HG03521 (cell line): Measurements from ENCODE around the gene JMJD1C.

Source experiments
- ATAC-seq: cut with Tn5 transposase; IDR thresholded peaks from one replicate; pipeline ENCODE4 v1.9.1; 2021; ENCODE audit warnings: mild to moderate bottlenecking, moderate library complexity; ENCODE audit not compliant: unreplicated experiment

The JMJD1C gene

DNA sequence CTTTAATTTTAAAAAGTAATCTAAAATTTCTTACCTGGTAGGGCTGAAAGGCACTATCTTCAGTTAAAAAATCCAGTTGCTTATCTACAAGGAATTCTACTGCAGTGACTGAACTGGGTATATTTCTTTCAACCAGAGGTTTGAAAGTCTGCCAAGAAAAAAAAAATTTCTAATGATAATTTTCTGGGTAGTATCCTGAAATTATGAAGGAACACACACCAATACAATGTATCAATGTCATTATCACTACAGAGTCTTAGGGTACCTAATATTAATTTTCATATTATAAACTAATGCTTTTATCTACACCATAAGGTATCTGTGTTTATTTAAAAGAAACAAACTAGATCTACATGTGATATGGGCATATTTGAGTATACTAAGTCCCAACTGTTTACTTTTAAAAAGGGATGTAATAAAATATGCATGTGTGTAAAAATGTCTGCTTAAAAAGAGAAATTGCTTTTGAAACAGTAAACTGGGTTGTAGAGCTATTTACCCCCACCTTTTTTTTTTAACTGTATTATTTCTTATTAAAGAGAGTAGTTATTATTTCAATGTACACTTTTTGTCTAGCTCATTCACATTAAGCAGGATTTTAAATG is 201.1 kb downstream of the JMJD1C start:
- no peak for ATAC-seq

- no peak for ATAC-seq
These were observed 203.2 kb downstream of the JMJD1C start for GRCh38 chr10:63262430-63263073.

- ATAC-seq: no peak
These were observed 204.3 kb downstream of the JMJD1C start for GRCh38 chr10:63261496-63261895.

GRCh38 chr10:63260860-63261251 is 204.9 kb downstream of the JMJD1C start:
- ATAC-seq: no peak

- no peak for ATAC-seq
These were observed 205.5 kb downstream of the JMJD1C start for GRCh38 chr10:63260103-63260859.

DNA sequence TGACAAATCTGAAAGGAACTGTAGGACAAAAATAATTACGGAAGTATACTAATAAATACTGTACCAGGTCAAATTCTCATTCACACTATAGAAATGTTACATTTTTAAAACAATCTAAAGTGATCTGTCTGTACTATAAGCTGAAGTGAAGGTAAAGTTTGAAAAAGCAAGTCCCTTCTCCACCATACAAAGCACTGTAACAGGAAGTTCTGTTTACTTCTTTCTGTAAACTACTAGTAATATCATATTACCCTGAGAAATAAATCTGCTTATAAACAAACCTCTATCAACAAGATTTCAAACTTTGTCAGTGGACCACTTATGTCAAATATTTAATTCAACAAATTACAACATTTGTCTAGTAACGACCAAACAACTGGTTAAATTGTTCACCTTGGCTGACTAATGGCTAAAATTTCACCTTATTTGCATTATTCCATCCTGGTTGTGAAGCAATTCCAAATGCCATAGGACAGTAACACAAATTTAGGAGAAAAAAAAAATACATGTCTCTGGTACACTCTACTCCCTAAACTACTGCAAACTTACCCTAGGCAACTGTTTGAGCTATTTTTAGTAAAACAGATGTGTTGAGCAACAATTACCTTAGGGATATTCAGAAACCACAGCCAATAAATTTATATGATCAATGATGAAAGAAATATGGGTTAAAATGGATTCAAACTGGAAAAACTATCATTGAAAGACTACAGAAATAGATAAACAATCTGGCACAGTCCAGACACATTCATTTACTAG is 206.7 kb downstream of the JMJD1C start:
- ATAC-seq: no peak

DNA sequence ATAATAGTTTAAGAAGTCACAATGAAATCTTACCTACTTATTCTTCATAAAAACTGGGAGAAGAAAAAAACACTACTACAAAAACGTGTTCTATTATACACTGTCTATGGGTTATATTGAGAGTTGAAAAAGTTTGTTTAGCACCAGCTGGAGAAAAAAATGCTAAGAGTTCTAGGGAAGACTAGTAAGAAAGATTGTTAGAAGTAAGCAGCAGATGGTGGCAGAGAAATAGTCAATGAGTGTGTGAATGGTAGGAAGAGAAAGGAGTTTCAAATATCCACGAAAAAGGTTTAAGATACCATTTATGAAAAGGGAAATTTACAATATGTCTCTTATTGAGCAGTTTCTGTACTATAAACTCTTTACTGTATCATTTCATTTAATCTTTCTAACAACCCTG is 208.0 kb downstream of the JMJD1C start:
- ATAC-seq: no peak

- no peak for ATAC-seq
These were observed 209.6 kb downstream of the JMJD1C start for GRCh38 chr10:63256009-63256773.

DNA sequence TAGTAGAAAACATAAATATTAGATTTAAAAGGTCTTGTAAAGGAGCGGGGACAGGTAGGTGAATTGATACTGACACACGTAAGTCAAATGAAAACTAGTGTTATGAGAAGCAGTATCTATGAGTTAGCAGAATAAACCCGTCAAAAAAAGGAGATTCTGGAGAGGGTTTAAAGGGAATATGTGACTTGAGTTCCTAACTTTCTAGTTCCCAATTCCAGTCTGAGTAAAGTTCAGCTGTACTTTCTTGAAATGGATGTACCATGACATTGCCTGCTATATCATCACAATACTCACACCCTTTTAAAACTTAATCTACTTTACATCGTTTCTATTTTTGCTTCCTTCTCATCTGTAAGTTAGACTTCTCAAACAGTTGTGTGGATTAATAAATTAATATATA is 210.5 kb downstream of the JMJD1C start:
- no peak for ATAC-seq

- no peak for ATAC-seq
These were observed 212.7 kb downstream of the JMJD1C start for GRCh38 chr10:63253040-63253439.

- ATAC-seq: no peak
These were observed 213.5 kb downstream of the JMJD1C start for GRCh38 chr10:63252095-63252762.

- no peak for ATAC-seq
These were observed 215.7 kb downstream of the JMJD1C start for GRCh38 chr10:63250032-63250431.

- ATAC-seq: no peak
These were observed 218.0 kb downstream of the JMJD1C start for GRCh38 chr10:63247771-63248170.

DNA sequence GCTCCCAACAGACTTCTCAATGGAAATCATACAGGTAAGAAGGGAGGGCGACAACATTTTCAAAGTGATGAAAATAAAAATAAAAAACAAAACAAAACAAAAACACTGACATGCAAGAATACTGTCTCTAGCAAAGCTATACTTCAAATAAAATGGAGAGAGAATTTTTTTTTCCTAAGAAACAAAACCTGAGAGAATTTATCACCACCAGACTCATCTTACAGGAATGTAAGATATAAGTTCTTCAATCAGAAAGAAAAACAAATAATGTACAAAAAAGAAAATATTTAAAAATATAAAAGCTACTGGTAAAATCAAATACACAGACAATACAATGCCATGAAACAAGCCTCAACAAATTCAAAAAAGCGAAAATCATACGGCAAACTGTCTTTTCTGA is 219.4 kb downstream of the JMJD1C start:
- ATAC-seq: no peak

GRCh38 chr10:63241841-63242281 is 223.9 kb downstream of the JMJD1C start:
- no peak for ATAC-seq

DNA sequence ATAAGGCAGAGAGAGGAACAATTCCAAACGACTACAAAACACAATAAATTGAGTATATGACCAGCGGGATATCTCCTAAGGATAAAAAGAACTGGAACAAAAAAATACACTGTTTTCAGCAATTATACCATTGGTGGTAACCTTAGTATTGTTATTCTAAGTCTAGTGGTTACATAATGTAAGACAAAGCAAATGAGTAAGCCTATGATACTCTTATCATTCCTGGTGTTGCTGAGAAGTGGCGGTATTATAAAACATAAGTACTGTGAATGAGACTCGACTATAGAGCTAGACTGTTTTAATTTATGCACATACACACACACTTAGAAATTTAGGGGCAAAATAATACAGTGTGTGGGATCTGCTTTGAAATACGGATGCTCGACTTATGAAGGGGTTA is 225.0 kb downstream of the JMJD1C start:
- ATAC-seq: no peak

DNA sequence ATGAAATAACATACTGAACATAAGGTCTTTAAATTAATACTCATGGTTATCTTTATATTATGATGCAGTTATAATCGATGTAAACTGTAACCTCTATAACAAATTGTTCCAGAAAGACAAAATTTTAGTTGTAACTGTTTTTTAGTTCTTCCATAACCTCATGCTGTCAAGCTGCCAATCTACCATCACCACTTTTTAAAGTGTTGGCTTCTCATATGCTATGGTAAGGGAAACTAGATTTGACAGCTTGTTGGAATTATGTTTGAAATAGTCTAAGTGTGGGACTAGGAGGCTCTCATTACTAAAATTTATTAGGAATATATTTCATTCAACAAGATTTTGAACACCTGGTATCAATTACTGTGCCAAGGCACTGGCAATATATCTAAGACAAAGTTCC is 227.3 kb downstream of the JMJD1C start:
- ATAC-seq: no peak

DNA sequence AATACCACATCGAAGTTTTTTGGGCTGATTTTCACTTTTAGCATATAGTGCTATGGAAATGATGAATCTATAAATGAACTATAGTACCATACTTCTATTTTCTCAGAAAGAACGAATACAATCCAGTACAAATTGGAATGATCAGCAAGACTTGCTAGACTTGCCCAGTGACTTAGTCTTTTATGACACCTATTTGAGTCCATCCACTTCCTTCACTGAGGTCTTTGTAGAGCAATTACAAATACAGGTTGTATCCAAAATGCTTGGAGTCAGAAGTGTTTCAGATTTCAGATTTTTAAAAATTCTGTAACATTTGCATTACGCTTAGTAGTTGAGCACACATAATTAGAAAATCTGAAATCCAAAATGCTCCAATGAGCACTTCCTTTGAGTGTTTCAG is 228.4 kb downstream of the JMJD1C start:
- ATAC-seq: no peak

- peak; percentile 86 for ATAC-seq
These were observed 229.5 kb downstream of the JMJD1C start for GRCh38 chr10:63236113-63236935.
